HepG2 (cell line): ENCODE data around the gene TPD52L2. TPM values are rescaled to one million over a fixed set of nuclear protein-coding genes. Genes with fewer than 3 reads are reported as not detected.

Experiments
- CENPX ChIP-seq: sonication (generic); formaldehyde crosslinking; IDR thresholded peaks from 2 replicates; pipeline ENCODE4 v1.9.0; 2021; ENCODE audit warnings: mild to moderate bottlenecking, missing genetic modification reagents, moderate library complexity
- FOXA3 ChIP-seq: IDR thresholded peaks from 2 replicates; pipeline ENCODE4 v1.6.1; 2016; ENCODE audit warnings: missing genetic modification reagents, missing compliant biosample characterization
- HNF4A ChIP-seq: sonication (generic); formaldehyde crosslinking; IDR thresholded peaks from 2 replicates; pipeline ENCODE4 v1.4.0; 2020; ENCODE audit warnings: missing genetic modification reagents
- HOXA5 ChIP-seq: sonication (generic); formaldehyde crosslinking; IDR thresholded peaks from 2 replicates; pipeline ENCODE4 v1.4.0; 2020; ENCODE audit warnings: missing genetic modification reagents
- MLLT10 ChIP-seq: sonication (generic); formaldehyde crosslinking; IDR thresholded peaks from 2 replicates; pipeline ENCODE4 v1.4.0; 2020; ENCODE audit warnings: missing genetic modification reagents
- NFYB ChIP-seq: sonication (generic); formaldehyde crosslinking; IDR thresholded peaks from 2 replicates; pipeline ENCODE4 v1.4.0; 2020; ENCODE audit warnings: missing genetic modification reagents
- POGZ ChIP-seq: sonication (generic); formaldehyde crosslinking; IDR thresholded peaks from 2 replicates; pipeline ENCODE4 v1.4.0; 2020; ENCODE audit warnings: mild to moderate bottlenecking, missing genetic modification reagents
- SRSF4 ChIP-seq: fragments of 200-400 bp; formaldehyde crosslinking; IDR thresholded peaks from one replicate; pipeline ENCODE4 v1.6.1; 2018; ENCODE audit warnings: mild to moderate bottlenecking, low read depth, low read length, moderate library complexity; ENCODE audit not compliant: poor library complexity, severe bottlenecking
- THAP9 ChIP-seq: sonication (generic); formaldehyde crosslinking; IDR thresholded peaks from 2 replicates; pipeline ENCODE4; 2020; ENCODE audit warnings: missing genetic modification reagents, mild to moderate bottlenecking, borderline replicate concordance
- YEATS2 ChIP-seq: sonication (generic); formaldehyde crosslinking; IDR thresholded peaks from 2 replicates; pipeline ENCODE4 v1.4.0; 2020; ENCODE audit warnings: missing genetic modification reagents, borderline replicate concordance
- ZFP36L1 ChIP-seq: sonication (generic); formaldehyde crosslinking; IDR thresholded peaks from 2 replicates; pipeline ENCODE4 v1.8.0; 2022; ENCODE audit warnings: mild to moderate bottlenecking, missing genetic modification reagents, moderate library complexity
- ZNF441 ChIP-seq: sonication (generic); formaldehyde crosslinking; IDR thresholded peaks from 2 replicates; pipeline ENCODE4 v1.7.0; 2021; ENCODE audit warnings: missing genetic modification reagents, borderline replicate concordance
- ZNF788 ChIP-seq: sonication (generic); formaldehyde crosslinking; IDR thresholded peaks from 2 replicates; pipeline ENCODE4 v1.5.0; 2020; ENCODE audit warnings: mild to moderate bottlenecking, missing genetic modification reagents, borderline replicate concordance
- ZNF891 ChIP-seq: sonication (generic); formaldehyde crosslinking; IDR thresholded peaks from 2 replicates; pipeline ENCODE4 v1.5.0; 2020; ENCODE audit warnings: mild to moderate bottlenecking, missing genetic modification reagents
- ZSCAN20 ChIP-seq: sonication (generic); formaldehyde crosslinking; IDR thresholded peaks from 2 replicates; pipeline ENCODE4 v1.4.0; 2020; ENCODE audit warnings: missing genetic modification reagents, mild to moderate bottlenecking, borderline replicate concordance
- ZSCAN5A ChIP-seq: sonication (generic); formaldehyde crosslinking; IDR thresholded peaks from 2 replicates; pipeline ENCODE4 v1.8.0; 2022; ENCODE audit warnings: mild to moderate bottlenecking, missing genetic modification reagents, borderline replicate concordance
- polyA plus RNA-seq, 8 experiments: library from polyadenylated mRNA; depleted of rRNA in 3 of 8; stranded (reverse) in 7 of 8; unstranded in 1 of 8; fragments of >200 nt; fragmentation: Illumina TruSeq in 4 of 8; extraction: Trizol in 4 of 8; gene quantifications; 2 replicates each; pipeline versions ENCODE4 v1.2.1 to v1.2.3, GENCODE V29; 2011 to 2016; ENCODE audit warnings: low read depth in 4 of 8, missing spikeins in 1 of 8, mixed read lengths in 1 of 8; ENCODE audit not compliant: insufficient read depth in 1 of 8
- total RNA-seq, 5 experiments: library from RNA; depleted of rRNA; stranded (reverse); fragments of >200 nt; fragmentation: Illumina TruSeq; extraction: Trizol; gene quantifications; 2 replicates each; pipeline ENCODE4 v1.2.3, GENCODE V29; 2016; ENCODE audit warnings: low read depth in 1 of 5
- TF ChIP-seq, protein P1 (sequence below): fragments of 450-650 bp; IDR thresholded peaks from 2 replicates; pipeline ENCODE4 v1.6.1; 2017; ENCODE audit warnings: mild to moderate bottlenecking
- TF ChIP-seq, protein P2 (sequence below): sonication (generic); formaldehyde crosslinking; IDR thresholded peaks from 2 replicates; pipeline ENCODE4 v1.4.0; 2020; ENCODE audit warnings: missing genetic modification reagents, borderline replicate concordance

The TPD52L2 gene
- total and polyA plus RNA-seq, 2 of the 13 experiments (the other 11 are each of a cell fraction or from before 2014, with no cell fraction given) = 156 to 184 TPM

DNA sequence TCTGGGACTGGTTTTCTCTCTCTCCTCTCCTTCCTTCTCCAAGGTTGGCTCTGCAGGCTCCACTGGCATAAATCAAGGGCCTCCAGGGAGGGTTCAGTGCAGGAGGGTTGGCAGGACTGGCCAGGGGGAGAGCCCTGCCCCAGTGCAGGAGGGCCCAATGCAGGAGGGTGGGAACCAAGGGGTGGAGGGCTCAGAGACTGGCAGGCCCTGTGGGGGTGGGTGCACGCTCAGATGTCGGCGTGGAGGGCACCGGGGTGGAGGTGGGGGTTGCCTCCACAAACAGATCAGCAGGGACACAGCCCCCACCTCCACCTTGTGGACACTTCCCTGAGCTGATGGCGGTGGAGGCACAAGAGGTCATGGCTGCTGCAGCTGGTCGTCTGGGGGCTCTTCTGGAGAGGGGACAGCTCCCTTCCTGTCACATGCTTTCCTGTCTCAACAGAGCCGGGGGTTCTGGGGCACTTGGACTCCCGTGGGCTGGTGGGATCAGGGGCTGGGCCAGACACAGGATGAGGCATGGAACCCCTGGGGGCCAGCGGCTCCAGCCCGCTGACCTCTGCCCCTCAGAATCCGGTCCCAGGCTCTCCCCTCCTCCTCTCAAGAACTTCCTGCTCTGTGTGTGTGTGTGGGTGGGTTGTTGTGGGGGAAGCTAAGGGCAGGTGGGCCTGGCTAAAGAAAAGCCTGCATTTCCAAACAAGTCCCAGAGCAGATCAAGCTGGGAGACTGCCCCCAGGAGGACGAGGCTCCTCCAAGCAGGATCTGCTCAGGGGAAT lies 6.5 kb upstream of the TPD52L2 start (continued):
- TF ChIP-seq, protein P1, sequence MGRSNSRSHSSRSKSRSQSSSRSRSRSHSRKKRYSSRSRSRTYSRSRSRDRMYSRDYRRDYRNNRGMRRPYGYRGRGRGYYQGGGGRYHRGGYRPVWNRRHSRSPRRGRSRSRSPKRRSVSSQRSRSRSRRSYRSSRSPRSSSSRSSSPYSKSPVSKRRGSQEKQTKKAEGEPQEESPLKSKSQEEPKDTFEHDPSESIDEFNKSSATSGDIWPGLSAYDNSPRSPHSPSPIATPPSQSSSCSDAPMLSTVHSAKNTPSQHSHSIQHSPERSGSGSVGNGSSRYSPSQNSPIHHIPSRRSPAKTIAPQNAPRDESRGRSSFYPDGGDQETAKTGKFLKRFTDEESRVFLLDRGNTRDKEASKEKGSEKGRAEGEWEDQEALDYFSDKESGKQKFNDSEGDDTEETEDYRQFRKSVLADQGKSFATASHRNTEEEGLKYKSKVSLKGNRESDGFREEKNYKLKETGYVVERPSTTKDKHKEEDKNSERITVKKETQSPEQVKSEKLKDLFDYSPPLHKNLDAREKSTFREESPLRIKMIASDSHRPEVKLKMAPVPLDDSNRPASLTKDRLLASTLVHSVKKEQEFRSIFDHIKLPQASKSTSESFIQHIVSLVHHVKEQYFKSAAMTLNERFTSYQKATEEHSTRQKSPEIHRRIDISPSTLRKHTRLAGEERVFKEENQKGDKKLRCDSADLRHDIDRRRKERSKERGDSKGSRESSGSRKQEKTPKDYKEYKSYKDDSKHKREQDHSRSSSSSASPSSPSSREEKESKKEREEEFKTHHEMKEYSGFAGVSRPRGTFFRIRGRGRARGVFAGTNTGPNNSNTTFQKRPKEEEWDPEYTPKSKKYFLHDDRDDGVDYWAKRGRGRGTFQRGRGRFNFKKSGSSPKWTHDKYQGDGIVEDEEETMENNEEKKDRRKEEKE = no peak
- TF ChIP-seq MLLT10 (CRISPR knock-in tag) (no peak), ZNF441 (CRISPR knock-in tag) (peak; percentile 80), FOXA3 (CRISPR knock-in tag) (no peak; the same call in 1 of the 2 replicates), SRSF4 (no peak), THAP9 (peak; percentile 98), ZSCAN20 (CRISPR knock-in tag) (0 out of 2 replicates have a peak, but pooled peaks have one; percentile 37), HOXA5 (no peak), HNF4A (CRISPR knock-in tag) (no peak; the same call in 1 of the 2 replicates), ZNF788 (CRISPR knock-in tag) (peak; percentile 92), ZSCAN5A (CRISPR knock-in tag) (0 out of 2 replicates have a peak, but pooled peaks have one; percentile 34), YEATS2 (CRISPR knock-in tag) (0 out of 2 replicates have a peak, but pooled peaks have one; percentile 22), NFYB (CRISPR knock-in tag) (no peak), POGZ (CRISPR knock-in tag) (no peak), ZFP36L1 (CRISPR knock-in tag) (no peak), CENPX (CRISPR knock-in tag) (no peak), ZNF891 (CRISPR knock-in tag) (peak; percentile 93)
- TF ChIP-seq, protein P2, sequence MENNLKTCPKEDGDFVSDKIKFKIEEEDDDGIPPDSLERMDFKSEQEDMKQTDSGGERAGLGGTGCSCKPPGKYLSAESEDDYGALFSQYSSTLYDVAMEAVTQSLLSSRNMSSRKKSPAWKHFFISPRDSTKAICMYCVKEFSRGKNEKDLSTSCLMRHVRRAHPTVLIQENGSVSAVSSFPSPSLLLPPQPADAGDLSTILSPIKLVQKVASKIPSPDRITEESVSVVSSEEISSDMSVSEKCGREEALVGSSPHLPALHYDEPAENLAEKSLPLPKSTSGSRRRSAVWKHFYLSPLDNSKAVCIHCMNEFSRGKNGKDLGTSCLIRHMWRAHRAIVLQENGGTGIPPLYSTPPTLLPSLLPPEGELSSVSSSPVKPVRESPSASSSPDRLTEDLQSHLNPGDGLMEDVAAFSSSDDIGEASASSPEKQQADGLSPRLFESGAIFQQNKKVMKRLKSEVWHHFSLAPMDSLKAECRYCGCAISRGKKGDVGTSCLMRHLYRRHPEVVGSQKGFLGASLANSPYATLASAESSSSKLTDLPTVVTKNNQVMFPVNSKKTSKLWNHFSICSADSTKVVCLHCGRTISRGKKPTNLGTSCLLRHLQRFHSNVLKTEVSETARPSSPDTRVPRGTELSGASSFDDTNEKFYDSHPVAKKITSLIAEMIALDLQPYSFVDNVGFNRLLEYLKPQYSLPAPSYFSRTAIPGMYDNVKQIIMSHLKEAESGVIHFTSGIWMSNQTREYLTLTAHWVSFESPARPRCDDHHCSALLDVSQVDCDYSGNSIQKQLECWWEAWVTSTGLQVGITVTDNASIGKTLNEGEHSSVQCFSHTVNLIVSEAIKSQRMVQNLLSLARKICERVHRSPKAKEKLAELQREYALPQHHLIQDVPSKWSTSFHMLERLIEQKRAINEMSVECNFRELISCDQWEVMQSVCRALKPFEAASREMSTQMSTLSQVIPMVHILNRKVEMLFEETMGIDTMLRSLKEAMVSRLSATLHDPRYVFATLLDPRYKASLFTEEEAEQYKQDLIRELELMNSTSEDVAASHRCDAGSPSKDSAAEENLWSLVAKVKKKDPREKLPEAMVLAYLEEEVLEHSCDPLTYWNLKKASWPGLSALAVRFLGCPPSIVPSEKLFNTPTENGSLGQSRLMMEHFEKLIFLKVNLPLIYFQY = peak; percentile 54
